ENCODE results near the gene TTC36.

Gene TTC36

GRCh38 chr11:118532852-118533768, 5.8 kb downstream of the TTC36 start:
- no peak overlapping the region; the same call in 1 of the 2 replicates for H3K27ac ChIP-seq
- TF ChIP-seq CTCF (conservative IDR thresholded peaks at IDR 0.05) = no peak

- TF ChIP-seq CTCF (conservative IDR thresholded peaks at IDR 0.05) = no peak
- no peak overlapping the region for H3K27ac ChIP-seq
Measured at GRCh38 chr11:118533769-118534729, 6.8 kb downstream of the TTC36 start.

- TF ChIP-seq CTCF (conservative IDR thresholded peaks at IDR 0.05) = no peak
- no peak overlapping the region for H3K27ac ChIP-seq
Measured at GRCh38 chr11:118535261-118535660, 8.0 kb downstream of the TTC36 start.

- no peak for TF ChIP-seq CTCF (conservative IDR thresholded peaks at IDR 0.05)
- no peak overlapping the region for H3K27ac ChIP-seq
Measured at GRCh38 chr11:118536726-118537125, 9.5 kb downstream of the TTC36 start.

- no peak overlapping the region for H3K27ac ChIP-seq
- TF ChIP-seq CTCF (conservative IDR thresholded peaks at IDR 0.05) = no peak
Measured at GRCh38 chr11:118537409-118537980, 10.2 kb downstream of the TTC36 start.

GRCh38 chr11:118544010-118544646, 16.9 kb downstream of the TTC36 start:
- TF ChIP-seq CTCF (conservative IDR thresholded peaks at IDR 0.05) = no peak
- H3K27ac ChIP-seq = no peak overlapping the region
